HG03039 (cell line): ENCODE results near the gene INSC.

Experiments
- ATAC-seq: cut with Tn5 transposase; IDR thresholded peaks from one replicate; pipeline ENCODE4 v1.9.1; 2021; ENCODE audit warnings: mild to moderate bottlenecking, moderate library complexity; ENCODE audit not compliant: unreplicated experiment

Gene INSC

GRCh38 chr11:15182372-15182771, 67.6 kb downstream of the INSC start:
- ATAC-seq = no peak

GRCh38 chr11:15185021-15185420, 70.3 kb downstream of the INSC start:
- ATAC-seq = no peak

- ATAC-seq = no peak
Observed at GRCh38 chr11:15186146-15186545, 71.4 kb downstream of the INSC start.

GRCh38 chr11:15189189-15189588, 74.5 kb downstream of the INSC start:
- ATAC-seq = no peak

- ATAC-seq = no peak
Observed at GRCh38 chr11:15189641-15190365, 75.1 kb downstream of the INSC start.

GRCh38 chr11:15190611-15191010, 75.9 kb downstream of the INSC start:
- ATAC-seq = no peak

- no peak for ATAC-seq
Observed at GRCh38 chr11:15192005-15192556, 77.4 kb downstream of the INSC start.

- no peak for ATAC-seq
Observed at GRCh38 chr11:15194671-15195415, 80.1 kb downstream of the INSC start.

- no peak for ATAC-seq
Observed at GRCh38 chr11:15195454-15196200, 80.9 kb downstream of the INSC start.

- ATAC-seq = no peak
Observed at GRCh38 chr11:15196704-15197103, 82.0 kb downstream of the INSC start.

GRCh38 chr11:15197696-15198095, 83.0 kb downstream of the INSC start:
- ATAC-seq = no peak

GRCh38 chr11:15198284-15198683, 83.6 kb downstream of the INSC start:
- no peak for ATAC-seq

- no peak for ATAC-seq
Observed at GRCh38 chr11:15199693-15200092, 85.0 kb downstream of the INSC start.

- ATAC-seq = no peak
Observed at GRCh38 chr11:15200696-15201095, 86.0 kb downstream of the INSC start.

- ATAC-seq = no peak
Observed at GRCh38 chr11:15201586-15201985, 86.9 kb downstream of the INSC start.

- ATAC-seq = no peak
Observed at GRCh38 chr11:15202626-15203025, 87.9 kb downstream of the INSC start.

GRCh38 chr11:15204711-15205110, 90.0 kb downstream of the INSC start:
- ATAC-seq = no peak

- ATAC-seq = no peak
Observed at GRCh38 chr11:15206791-15207190, 92.1 kb downstream of the INSC start.

- peak; percentile 91 for ATAC-seq
Observed at GRCh38 chr11:15208378-15209222, 93.9 kb downstream of the INSC start.

GRCh38 chr11:15212876-15213275, 98.2 kb downstream of the INSC start:
- no peak for ATAC-seq
